SK-N-MC (cell line): ENCODE results near the gene LHFPL3.

Experiments
- EZH2 ChIP-seq: fragments of 200-600 bp; sonication (generic); IDR thresholded peaks from one replicate; pipeline ENCODE4 v1.6.1; 2017; ENCODE audit warnings: antibody characterized with exemption
- POLR2AphosphoS5 ChIP-seq: IDR thresholded peaks from 2 replicates; pipeline ENCODE4 v1.6.1; 2012; ENCODE audit warnings: mild to moderate bottlenecking, low read depth, low read length, borderline replicate concordance

- TF ChIP-seq POLR2AphosphoS5 = no peak
- TF ChIP-seq EZH2 = no peak
These were observed 196.4 kb downstream of the LHFPL3 start for GRCh38 chr7:104524853-104525252.
